ENCODE measurements around the gene TGFBI. TPM values are rescaled to one million over a fixed set of nuclear protein-coding genes. Genes with fewer than 3 reads are reported as not detected.

TGFBI gene
- total RNA-seq, 1 donor from 2014 or later: 27.9 TPM

DNA sequence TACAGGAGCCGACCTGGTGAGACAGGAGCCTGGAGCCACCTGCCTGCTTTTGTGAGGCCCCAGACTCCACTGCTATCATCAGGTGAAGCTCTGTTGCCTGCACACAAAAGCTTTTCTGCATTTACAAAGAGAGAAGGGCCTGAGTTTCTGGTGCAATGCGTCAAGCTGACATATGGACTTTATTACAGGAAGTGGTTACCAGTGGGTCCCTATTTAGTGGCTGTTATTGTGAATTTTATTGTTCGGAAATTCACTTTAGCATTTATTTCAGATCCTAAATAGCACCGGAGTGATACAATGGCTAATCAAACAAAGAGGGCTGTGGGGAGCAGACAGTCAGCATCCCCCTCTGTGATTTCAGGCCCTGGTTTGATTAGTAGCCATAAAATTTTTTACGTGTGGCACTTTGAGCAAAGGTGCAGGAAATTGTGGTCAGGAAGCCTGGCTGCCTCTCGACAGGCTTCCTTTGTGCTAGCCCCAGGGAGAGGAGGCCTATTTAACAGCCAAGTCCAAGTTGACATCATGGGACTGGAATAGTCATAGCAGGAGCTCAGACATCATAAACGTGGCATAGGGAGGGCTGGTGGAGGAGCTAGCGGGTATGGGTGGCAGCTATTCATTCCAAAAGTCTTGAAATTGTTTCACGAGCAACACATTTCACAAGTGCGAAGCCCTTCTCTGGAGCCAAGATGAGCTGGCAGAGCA lies 8.4 kb downstream of the TGFBI start:
- Mint-ChIP-seq H3K4me3 (ENCODE audit: unreplicated experiment) (no peak overlapping the region), H3K4me1 (ENCODE audit: unreplicated experiment) (peaks cover 42% of the 10 kb centered on the region), H3K9me3 (ENCODE audit: unreplicated experiment) (no peaks in the 10 kb centered on the region), H3K27ac (ENCODE audit: unreplicated experiment) (no peak overlapping the region), H3K36me3 (ENCODE audit: low read depth, unreplicated experiment) (no peaks in the 10 kb centered on the region), H3K27me3 (ENCODE audit: unreplicated experiment) (peaks cover 1% of the 10 kb centered on the region)
- TF ChIP-seq, protein P1, sequence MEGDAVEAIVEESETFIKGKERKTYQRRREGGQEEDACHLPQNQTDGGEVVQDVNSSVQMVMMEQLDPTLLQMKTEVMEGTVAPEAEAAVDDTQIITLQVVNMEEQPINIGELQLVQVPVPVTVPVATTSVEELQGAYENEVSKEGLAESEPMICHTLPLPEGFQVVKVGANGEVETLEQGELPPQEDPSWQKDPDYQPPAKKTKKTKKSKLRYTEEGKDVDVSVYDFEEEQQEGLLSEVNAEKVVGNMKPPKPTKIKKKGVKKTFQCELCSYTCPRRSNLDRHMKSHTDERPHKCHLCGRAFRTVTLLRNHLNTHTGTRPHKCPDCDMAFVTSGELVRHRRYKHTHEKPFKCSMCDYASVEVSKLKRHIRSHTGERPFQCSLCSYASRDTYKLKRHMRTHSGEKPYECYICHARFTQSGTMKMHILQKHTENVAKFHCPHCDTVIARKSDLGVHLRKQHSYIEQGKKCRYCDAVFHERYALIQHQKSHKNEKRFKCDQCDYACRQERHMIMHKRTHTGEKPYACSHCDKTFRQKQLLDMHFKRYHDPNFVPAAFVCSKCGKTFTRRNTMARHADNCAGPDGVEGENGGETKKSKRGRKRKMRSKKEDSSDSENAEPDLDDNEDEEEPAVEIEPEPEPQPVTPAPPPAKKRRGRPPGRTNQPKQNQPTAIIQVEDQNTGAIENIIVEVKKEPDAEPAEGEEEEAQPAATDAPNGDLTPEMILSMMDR (IDR thresholded peaks at IDR 0.05; ENCODE audit: unreplicated experiment): no peak
- DNase-seq (ENCODE audit: low spot score): no peak

DNA sequence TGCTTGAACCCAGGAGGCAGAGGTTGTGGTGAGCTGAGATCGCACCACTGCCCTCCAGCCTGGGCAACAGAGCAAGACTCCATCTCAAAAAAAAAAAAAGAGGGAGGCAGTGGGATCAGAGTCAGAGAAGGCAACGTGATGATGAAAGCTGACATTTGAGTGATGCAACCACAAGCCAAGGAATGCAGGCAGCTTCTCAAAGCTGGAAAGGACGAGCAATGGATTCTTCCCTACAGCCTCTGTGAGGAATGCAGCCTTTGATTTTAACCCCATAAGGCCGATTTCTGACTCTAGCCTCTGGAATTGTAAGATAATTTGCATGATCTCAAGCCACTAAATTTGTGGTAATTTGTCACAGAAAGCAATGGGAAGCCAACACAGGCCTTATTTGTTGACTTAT lies 9.8 kb downstream of the TGFBI start:
- H3K9me3 Mint-ChIP-seq (ENCODE audit: unreplicated experiment): no peaks in the 10 kb centered on the region
- H3K27me3 Mint-ChIP-seq (ENCODE audit: unreplicated experiment): peaks cover 1% of the 10 kb centered on the region
- TF ChIP-seq, protein P1 (IDR thresholded peaks at IDR 0.05; ENCODE audit: unreplicated experiment): no peak
- H3K4me1 Mint-ChIP-seq (ENCODE audit: unreplicated experiment): peaks cover 50% of the 10 kb centered on the region
- H3K27ac Mint-ChIP-seq (ENCODE audit: unreplicated experiment): no peak overlapping the region
- no peak for DNase-seq (ENCODE audit: low spot score)
- no peaks in the 10 kb centered on the region for H3K36me3 Mint-ChIP-seq (ENCODE audit: low read depth, unreplicated experiment)
- H3K4me3 Mint-ChIP-seq (ENCODE audit: unreplicated experiment): no peak overlapping the region

DNA sequence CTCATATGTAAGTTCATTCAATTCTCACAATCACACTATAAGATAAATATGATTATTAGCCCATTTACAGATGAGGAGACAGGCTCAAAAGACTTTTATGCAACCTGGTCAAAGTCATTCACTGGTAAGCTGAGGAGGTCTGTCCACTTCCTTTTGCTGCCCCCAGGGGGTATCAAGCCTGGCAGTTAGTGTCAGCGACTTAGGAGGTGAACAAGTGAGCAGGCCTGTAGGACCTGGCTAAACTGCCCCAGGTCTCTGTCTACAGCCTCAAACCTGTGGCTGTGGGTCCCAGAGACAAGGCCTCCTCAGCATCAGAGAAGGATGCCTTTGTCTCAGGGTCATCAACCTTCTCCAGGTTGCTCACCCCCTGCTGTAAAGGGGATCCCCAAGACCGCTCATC lies 10.4 kb downstream of the TGFBI start:
- H3K9me3 Mint-ChIP-seq (ENCODE audit: unreplicated experiment): no peaks in the 10 kb centered on the region
- no peaks in the 10 kb centered on the region for H3K36me3 Mint-ChIP-seq (ENCODE audit: low read depth, unreplicated experiment)
- no peak for DNase-seq (ENCODE audit: low spot score)
- H3K27ac Mint-ChIP-seq (ENCODE audit: unreplicated experiment): no peak overlapping the region
- H3K27me3 Mint-ChIP-seq (ENCODE audit: unreplicated experiment): peaks cover 1% of the 10 kb centered on the region
- TF ChIP-seq, protein P1 (IDR thresholded peaks at IDR 0.05; ENCODE audit: unreplicated experiment): no peak
- no peak overlapping the region for H3K4me3 Mint-ChIP-seq (ENCODE audit: unreplicated experiment)
- peaks cover 54% of the 10 kb centered on the region for H3K4me1 Mint-ChIP-seq (ENCODE audit: unreplicated experiment)

DNA sequence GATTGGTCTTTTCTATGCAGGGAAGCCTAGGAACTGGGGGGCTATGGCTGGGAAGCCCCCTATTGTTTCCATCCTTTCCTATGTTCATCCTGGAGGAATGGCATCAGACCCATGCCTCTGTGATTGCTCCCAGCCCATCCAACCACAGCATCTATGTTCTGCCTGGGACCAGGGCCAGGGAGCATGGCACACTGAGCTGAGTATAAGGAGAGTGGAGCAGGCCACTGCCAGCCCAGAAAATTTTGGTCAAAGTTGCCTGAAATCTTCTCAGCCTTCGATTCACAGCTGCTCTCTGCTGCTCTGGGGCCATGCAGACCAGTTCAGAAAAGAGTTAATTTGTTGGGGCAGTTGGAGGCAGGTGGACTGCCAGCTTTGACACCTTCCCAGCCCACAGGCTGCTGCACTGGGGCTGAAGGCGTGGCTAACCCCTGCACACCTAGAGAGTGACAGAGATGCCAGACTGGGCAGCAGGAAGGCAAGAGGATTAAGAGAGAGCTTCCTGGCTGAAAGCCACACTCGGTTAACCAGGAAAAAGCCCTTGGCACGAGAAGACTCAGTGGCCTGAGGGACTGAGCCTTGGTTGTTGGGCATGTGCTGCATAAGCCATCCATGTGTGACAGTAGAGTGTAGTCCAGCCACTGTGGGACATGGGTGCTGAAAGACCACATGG lies 12.1 kb downstream of the TGFBI start:
- DNase-seq (ENCODE audit: low spot score): no peak
- peaks cover 1% of the 10 kb centered on the region for H3K27me3 Mint-ChIP-seq (ENCODE audit: unreplicated experiment)
- H3K36me3 Mint-ChIP-seq (ENCODE audit: low read depth, unreplicated experiment): no peaks in the 10 kb centered on the region
- no peak overlapping the region for H3K27ac Mint-ChIP-seq (ENCODE audit: unreplicated experiment)
- TF ChIP-seq, protein P1 (IDR thresholded peaks at IDR 0.05; ENCODE audit: unreplicated experiment): no peak
- peaks cover 54% of the 10 kb centered on the region for H3K4me1 Mint-ChIP-seq (ENCODE audit: unreplicated experiment)
- no peak overlapping the region for H3K4me3 Mint-ChIP-seq (ENCODE audit: unreplicated experiment)
- no peaks in the 10 kb centered on the region for H3K9me3 Mint-ChIP-seq (ENCODE audit: unreplicated experiment)

DNA sequence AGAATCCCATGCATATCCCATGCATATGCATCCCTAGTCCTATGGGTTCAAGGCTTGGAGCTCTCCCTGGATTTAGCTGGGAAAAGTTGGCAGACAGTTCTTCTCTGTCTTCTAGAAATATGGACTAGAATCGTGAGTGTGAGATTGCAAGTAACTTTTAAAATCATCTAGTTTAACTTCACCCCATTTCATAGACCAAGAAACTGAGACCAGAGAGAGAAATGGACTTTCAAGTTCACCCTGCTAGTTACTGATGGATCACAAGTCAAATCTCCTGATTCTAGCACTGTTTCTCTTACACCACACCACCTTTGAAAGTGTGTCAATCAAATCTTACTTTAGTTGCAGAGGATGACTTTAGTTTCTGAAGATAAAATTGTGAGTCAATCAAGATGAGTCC lies 13.4 kb downstream of the TGFBI start:
- peaks cover 45% of the 10 kb centered on the region for H3K4me1 Mint-ChIP-seq (ENCODE audit: unreplicated experiment)
- TF ChIP-seq, protein P1 (IDR thresholded peaks at IDR 0.05; ENCODE audit: unreplicated experiment): no peak
- no peak for DNase-seq (ENCODE audit: low spot score)
- no peaks in the 10 kb centered on the region for H3K9me3 Mint-ChIP-seq (ENCODE audit: unreplicated experiment)
- no peak overlapping the region for H3K4me3 Mint-ChIP-seq (ENCODE audit: unreplicated experiment)
- peaks cover 1% of the 10 kb centered on the region for H3K27me3 Mint-ChIP-seq (ENCODE audit: unreplicated experiment)
- peak overlapping the region; percentile 74 for H3K27ac Mint-ChIP-seq (ENCODE audit: unreplicated experiment)
- no peaks in the 10 kb centered on the region for H3K36me3 Mint-ChIP-seq (ENCODE audit: low read depth, unreplicated experiment)

Data from endothelial cell (in vitro differentiated cells).